ENCODE results near the gene MRPL11. TPM values are rescaled to one million over a fixed set of nuclear protein-coding genes. Genes with fewer than 3 reads are reported as not detected.
"Not testable (repeated sequence)": the region's sequence is repeated elsewhere in the genome, so short reads cannot be mapped to it uniquely, and the experiment has no call there.

MRPL11 gene
- total RNA-seq, 1 experiment from 2014 or later, result 86.7 TPM

DNA sequence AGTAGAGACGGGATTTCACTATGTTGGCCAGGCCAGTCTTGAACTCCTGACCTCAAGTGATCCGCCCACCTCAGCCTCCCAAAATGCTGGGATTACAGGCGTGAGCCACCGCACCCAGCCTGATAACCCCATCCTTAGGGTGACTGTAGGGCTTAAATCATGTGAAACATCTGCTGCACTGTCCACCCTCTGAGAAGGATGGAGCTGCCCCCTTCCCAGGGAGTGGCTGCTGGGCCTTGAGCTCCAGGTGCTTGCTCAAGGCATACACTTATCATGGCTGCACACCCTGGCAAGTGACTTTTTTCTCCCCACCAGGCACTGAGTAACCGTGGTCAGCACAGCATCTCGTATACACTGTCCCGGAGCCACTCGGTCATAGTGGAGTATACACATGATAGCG lies 33.4 kb upstream of the MRPL11 start:
- H3K4me1 ChIP-seq, result no peaks in the 10 kb centered on the region; the same call in 1 of the 2 replicates
- DNase-seq, result no peak
- no peaks in the 10 kb centered on the region for H3K9me3 ChIP-seq (replicated peaks)
- no peak overlapping the region for H3K27ac ChIP-seq
- H3K27me3 ChIP-seq, result no peaks in the 10 kb centered on the region
- H3K36me3 ChIP-seq, result no peaks in the 10 kb centered on the region
- H3K4me3 ChIP-seq, result no peak overlapping the region

DNA sequence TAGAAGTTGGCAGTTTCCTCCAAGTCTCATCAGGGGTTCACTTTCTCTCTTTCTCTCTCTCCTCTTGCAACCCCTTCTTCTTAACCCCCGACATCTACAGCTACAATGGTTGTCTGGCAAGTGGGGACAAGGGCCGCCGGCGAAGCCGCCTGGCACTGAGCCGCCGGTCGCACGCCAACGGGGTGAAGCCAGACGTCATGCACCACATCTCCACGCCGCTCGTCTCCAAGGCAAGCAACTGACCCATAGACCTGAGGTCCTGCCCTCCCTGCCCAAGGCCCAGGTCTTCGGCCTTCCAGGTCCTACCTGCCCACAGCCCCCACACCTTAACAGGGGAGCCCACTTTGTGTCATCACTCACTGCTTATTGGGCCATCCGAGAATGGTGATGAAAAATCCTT lies 32.5 kb upstream of the MRPL11 start:
- no peaks in the 10 kb centered on the region for H3K9me3 ChIP-seq (replicated peaks)
- DNase-seq, result no peak
- no peak overlapping the region for H3K4me3 ChIP-seq
- H3K4me1 ChIP-seq, result no peaks in the 10 kb centered on the region; the same call in 1 of the 2 replicates
- no peaks in the 10 kb centered on the region for H3K27me3 ChIP-seq
- H3K36me3 ChIP-seq, result no peaks in the 10 kb centered on the region
- no peak overlapping the region for H3K27ac ChIP-seq

DNA sequence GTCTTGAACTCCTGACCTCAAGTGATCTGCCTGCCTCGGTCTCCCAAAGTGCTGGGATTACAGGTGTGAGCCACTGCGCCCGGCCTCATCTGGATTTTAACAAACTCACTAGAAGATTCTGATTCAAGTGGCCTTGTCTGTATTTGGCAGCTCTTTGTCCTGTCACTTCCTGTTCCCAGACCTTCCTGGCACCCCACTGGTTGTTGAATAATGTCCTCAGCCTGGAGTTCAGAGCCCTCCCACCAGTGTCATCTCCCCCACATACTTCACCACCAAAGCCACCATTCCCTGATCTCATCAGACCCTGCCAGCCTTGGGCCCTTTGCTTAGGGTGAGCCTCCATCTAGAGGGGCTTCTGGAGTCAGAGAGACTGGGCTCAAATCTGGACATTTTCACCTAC lies 31.4 kb upstream of the MRPL11 start:
- DNase-seq, result no peak
- no peak overlapping the region for H3K4me3 ChIP-seq
- H3K36me3 ChIP-seq, result no peaks in the 10 kb centered on the region
- no peaks in the 10 kb centered on the region for H3K27me3 ChIP-seq
- H3K9me3 ChIP-seq (replicated peaks), result no peaks in the 10 kb centered on the region
- peaks cover 6% of the 10 kb centered on the region; the same call in 1 of the 2 replicates for H3K4me1 ChIP-seq
- H3K27ac ChIP-seq, result no peak overlapping the region

- H3K4me1 ChIP-seq, result peaks cover 6% of the 10 kb centered on the region; the same call in 1 of the 2 replicates
- no peak for DNase-seq
- no peaks in the 10 kb centered on the region for H3K36me3 ChIP-seq
- no peak overlapping the region for H3K27ac ChIP-seq
- H3K9me3 ChIP-seq (replicated peaks), result no peaks in the 10 kb centered on the region
- no peaks in the 10 kb centered on the region for H3K27me3 ChIP-seq
- no peak overlapping the region for H3K4me3 ChIP-seq
Measured at GRCh38 chr11:66469441-66469840, 30.8 kb upstream of the MRPL11 start.

DNA sequence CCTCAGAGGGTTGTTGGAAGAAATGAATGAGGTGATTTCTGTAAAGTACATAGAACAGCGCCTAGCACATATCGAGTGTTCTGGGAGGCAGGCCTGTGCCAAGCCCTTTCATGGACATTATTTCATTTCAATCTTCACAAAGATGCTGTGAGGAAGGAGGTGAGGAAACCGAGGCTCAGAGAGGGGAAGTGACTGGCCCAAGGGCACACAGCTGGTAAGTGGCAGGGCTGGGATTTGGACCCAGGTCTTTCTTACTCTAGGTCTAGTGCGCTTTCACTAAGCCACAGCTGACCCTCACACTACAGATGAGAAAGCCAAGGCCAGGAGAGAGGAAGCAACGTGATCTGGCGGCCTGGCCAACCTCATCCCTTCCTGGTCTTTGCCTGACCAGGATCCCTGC lies 30.0 kb upstream of the MRPL11 start:
- H3K27ac ChIP-seq, result no peak overlapping the region
- no peak overlapping the region for H3K4me3 ChIP-seq
- H3K27me3 ChIP-seq, result no peaks in the 10 kb centered on the region
- DNase-seq, result no peak
- H3K36me3 ChIP-seq, result no peaks in the 10 kb centered on the region
- H3K4me1 ChIP-seq, result peaks cover 6% of the 10 kb centered on the region; the same call in 1 of the 2 replicates
- H3K9me3 ChIP-seq (replicated peaks), result no peaks in the 10 kb centered on the region

GRCh38 chr11:66467756-66468155 lies 29.1 kb upstream of the MRPL11 start:
- Histone ChIP-seq H3K36me3 (no peaks in the 10 kb centered on the region), H3K27ac (no peak overlapping the region), H3K4me3 (peak overlapping the region; percentile 63), H3K9me3 (replicated peaks) (no peaks in the 10 kb centered on the region), H3K27me3 (no peaks in the 10 kb centered on the region), H3K4me1 (peaks cover 6% of the 10 kb centered on the region; the same call in 1 of the 2 replicates)
- no peak for DNase-seq

GRCh38 chr11:66467034-66467659 lies 28.5 kb upstream of the MRPL11 start:
- Histone ChIP-seq H3K27me3 (no peaks in the 10 kb centered on the region), H3K4me1 (peaks cover 6% of the 10 kb centered on the region; the same call in 1 of the 2 replicates), H3K36me3 (no peaks in the 10 kb centered on the region), H3K27ac (no peak overlapping the region), H3K9me3 (replicated peaks) (no peaks in the 10 kb centered on the region), H3K4me3 (peak overlapping the region; percentile 63)
- DNase-seq, result peak in 1 of 2 experiments; percentile 32

- Histone ChIP-seq H3K9me3 (replicated peaks) (no peaks in the 10 kb centered on the region), H3K36me3 (no peaks in the 10 kb centered on the region), H3K4me1 (peaks cover 6% of the 10 kb centered on the region; the same call in 1 of the 2 replicates), H3K27ac (no peak within 1 kb of the TSS), H3K27me3 (no peaks in the 10 kb centered on the region), H3K4me3 (peak within 1 kb of the TSS; percentile 63)
- DNase-seq, result peak; percentile 92 to 96
Measured at GRCh38 chr11:66466225-66467033, 27.8 kb upstream of the MRPL11 start, which contains the start of gene PELI3. PELI3 (plus strand) TSS chr11:66466905; CDS start chr11:66468129, 1,224 bp downstream.

GRCh38 chr11:66465373-66466224 lies 27.0 kb upstream of the MRPL11 start:
- Histone ChIP-seq H3K27me3 (no peaks in the 10 kb centered on the region), H3K27ac (no peak overlapping the region), H3K36me3 (no peaks in the 10 kb centered on the region), H3K9me3 (replicated peaks) (no peaks in the 10 kb centered on the region), H3K4me1 (peaks cover 6% of the 10 kb centered on the region; the same call in 1 of the 2 replicates), H3K4me3 (peak overlapping the region; percentile 63)
- DNase-seq, result peak in 1 of 2 experiments; percentile 20

- no peaks in the 10 kb centered on the region for H3K27me3 ChIP-seq
- peaks cover 6% of the 10 kb centered on the region; the same call in 1 of the 2 replicates for H3K4me1 ChIP-seq
- no peaks in the 10 kb centered on the region for H3K9me3 ChIP-seq (replicated peaks)
- no peaks in the 10 kb centered on the region for H3K36me3 ChIP-seq
- no peak for DNase-seq
- H3K27ac ChIP-seq, result no peak overlapping the region
- no peak overlapping the region for H3K4me3 ChIP-seq
Measured at GRCh38 chr11:66464916-66465315, 26.3 kb upstream of the MRPL11 start.

GRCh38 chr11:66464116-66464515 lies 25.5 kb upstream of the MRPL11 start:
- not testable (repeated sequence) for H3K27me3 ChIP-seq; H3K9me3 ChIP-seq (replicated peaks); H3K4me3 ChIP-seq; DNase-seq; H3K36me3 ChIP-seq; H3K27ac ChIP-seq; H3K4me1 ChIP-seq

GRCh38 chr11:66462911-66463310 lies 24.3 kb upstream of the MRPL11 start:
- H3K27ac ChIP-seq, result no peak overlapping the region
- peaks cover 6% of the 10 kb centered on the region; the same call in 1 of the 2 replicates for H3K4me1 ChIP-seq
- no peaks in the 10 kb centered on the region for H3K27me3 ChIP-seq
- H3K9me3 ChIP-seq (replicated peaks), result no peaks in the 10 kb centered on the region
- H3K4me3 ChIP-seq, result no peak overlapping the region
- DNase-seq, result no peak
- no peaks in the 10 kb centered on the region for H3K36me3 ChIP-seq

DNA sequence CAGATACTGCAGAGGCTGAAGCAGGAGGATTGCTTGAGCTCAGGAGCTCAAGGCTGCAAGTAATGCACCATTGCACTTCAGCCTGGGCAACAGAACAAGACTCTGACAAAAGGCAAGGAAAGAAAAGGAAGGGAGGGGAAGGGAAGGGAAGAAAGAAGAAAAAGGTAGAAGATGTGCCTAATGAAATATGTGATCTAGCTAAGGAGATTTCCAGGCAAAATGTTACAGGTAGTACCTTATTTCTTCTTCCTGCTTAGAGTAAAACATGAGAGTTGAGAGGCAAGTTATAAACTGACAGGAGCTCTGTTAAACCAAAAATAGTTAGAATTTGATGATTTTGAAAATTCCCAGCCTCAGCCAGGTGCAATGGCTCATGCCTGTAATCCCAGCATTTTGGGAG lies 23.4 kb upstream of the MRPL11 start:
- Histone ChIP-seq H3K36me3 (no peaks in the 10 kb centered on the region), H3K27ac (no peak overlapping the region), H3K4me3 (no peak overlapping the region), H3K4me1 (peaks cover 6% of the 10 kb centered on the region; the same call in 1 of the 2 replicates), H3K9me3 (replicated peaks) (no peaks in the 10 kb centered on the region), H3K27me3 (no peaks in the 10 kb centered on the region)
- no peak for DNase-seq

GRCh38 chr11:66459138-66459778 lies 20.6 kb upstream of the MRPL11 start:
- no peak overlapping the region for H3K27ac ChIP-seq
- no peaks in the 10 kb centered on the region for H3K4me1 ChIP-seq
- H3K36me3 ChIP-seq, result no peaks in the 10 kb centered on the region
- no peak for DNase-seq
- H3K9me3 ChIP-seq (replicated peaks), result no peaks in the 10 kb centered on the region
- H3K4me3 ChIP-seq, result no peak overlapping the region
- H3K27me3 ChIP-seq, result peaks cover 1% of the 10 kb centered on the region; the same call in 1 of the 2 replicates
